Esophagus squamous epithelium (tissue), 5 donors: ENCODE data around the gene E4F1. TPM values are rescaled to one million over a fixed set of nuclear protein-coding genes. Genes with fewer than 3 reads are reported as not detected.

Experiments
- DNase-seq: peaks from one replicate; lab custom pipeline; 2025; lab: John Stamatoyannopoulos, UW
- H3K27ac ChIP-seq, 4 donors: fragments of 200-600 bp; sonication (generic); one replicate each; pipeline ENCODE4 v1.5.1; 2016 to 2019; ENCODE audit warnings: mild to moderate bottlenecking in 1 of 4
- H3K27me3 ChIP-seq, 4 donors: fragments of 200-600 bp; sonication (generic); 1 replicate in 3 of 4; 2 replicates in 1 of 4; pipeline versions ENCODE4 v1.5.1 to v1.6.0; 2017 to 2021; ENCODE audit warnings: antibody characterized with exemption in 1 of 4
- H3K36me3 ChIP-seq, 3 donors: fragments of 200-600 bp; sonication (generic); one replicate each; pipeline ENCODE4 v1.5.1; 2016 to 2019
- H3K4me1 ChIP-seq, 3 donors: fragments of 200-600 bp; sonication (generic); one replicate each; pipeline ENCODE4 v1.5.1; 2017 to 2019
- H3K4me3 ChIP-seq, 4 donors: fragments of 200-600 bp; sonication (generic); 1 replicate in 3 of 4; 2 replicates in 1 of 4; pipeline ENCODE4 v1.5.1; 2016 to 2019; ENCODE audit warnings: mild to moderate bottlenecking in 2 of 4, moderate library complexity in 1 of 4
- H3K9me3 ChIP-seq, 3 donors: fragments of 200-600 bp; sonication (generic); one replicate each; pipeline ENCODE4 v1.5.1; 2016 to 2019
- POLR2A ChIP-seq, 4 donors: fragments of 450-650 bp; IDR thresholded peaks; one replicate each; pipeline ENCODE4 v1.6.1; 2017; ENCODE audit warnings: antibody characterized with exemption in 4 of 4, mild to moderate bottlenecking in 4 of 4, moderate library complexity in 3 of 4
- whole genome bisulfite sequencing, 2 donors: methylation state at CpG; one replicate each; pipeline ENCODE4 v1.1.5; 2018; 5-methylcytosine and 5-hydroxymethylcytosine counted together
- intact Hi-C: fragments of 100-400 bp; cut with DNase I; formaldehyde crosslinking; loops from one replicate; pipeline ENCODE4 v1.15.0; 2022
- total RNA-seq, 4 donors: library from RNA; depleted of rRNA; stranded (reverse); fragments of >200 nt; gene quantifications; one replicate each; pipeline ENCODE4 v1.1.0, GENCODE V29; 2016
- TF ChIP-seq, protein P1 (sequence below), 6 experiments: fragments of 450-650 bp in 4 of 6; fragments of 200-600 bp in 2 of 6; sonication (generic) in 2 of 6; IDR thresholded peaks; one replicate each; pipeline ENCODE4 v1.5.1; 2016 to 2019; ENCODE audit warnings: antibody characterized with exemption in 6 of 6, mild to moderate bottlenecking in 4 of 6, moderate library complexity in 4 of 6
- donor health status: DM: yes; HTN: yes; CAD: no.

E4F1 gene
- total RNA-seq, 4 donors from 2014 or later: 16.8 to 25.6 (median 19.2) TPM

DNA sequence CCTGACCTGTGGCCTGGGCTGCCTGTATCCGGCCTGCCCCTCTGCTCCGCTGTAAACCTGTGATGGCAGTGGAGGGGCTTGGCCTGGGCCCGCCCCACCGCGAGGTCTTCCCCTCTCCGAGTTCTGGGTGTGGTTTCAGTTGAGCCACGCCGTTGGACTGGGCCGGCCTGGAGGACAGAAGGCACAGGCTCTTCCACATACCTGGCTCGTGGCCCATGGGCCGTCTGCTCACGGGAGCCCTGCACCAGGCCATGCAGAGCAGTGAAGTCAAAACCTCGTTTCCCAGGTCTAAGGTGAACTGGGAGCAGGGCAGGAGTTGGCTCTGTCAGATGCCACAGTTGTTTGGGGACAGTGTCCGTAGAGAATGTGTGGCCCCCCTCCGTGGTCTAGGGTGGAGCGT lies 50.1 kb downstream of the E4F1 start:
- intact Hi-C loops: no loop called here
- H3K27ac ChIP-seq: no peak overlapping the region
- no peak for DNase-seq
- no peak overlapping the region for H3K4me3 ChIP-seq
- H3K9me3 ChIP-seq: no peaks in the 10 kb centered on the region
- peaks cover 13 to 22% (median 15%) of the 10 kb centered on the region in 3 donors for H3K4me1 ChIP-seq
- TF ChIP-seq POLR2A (IDR thresholded peaks at IDR 0.05): no peak
- TF ChIP-seq, protein P1, sequence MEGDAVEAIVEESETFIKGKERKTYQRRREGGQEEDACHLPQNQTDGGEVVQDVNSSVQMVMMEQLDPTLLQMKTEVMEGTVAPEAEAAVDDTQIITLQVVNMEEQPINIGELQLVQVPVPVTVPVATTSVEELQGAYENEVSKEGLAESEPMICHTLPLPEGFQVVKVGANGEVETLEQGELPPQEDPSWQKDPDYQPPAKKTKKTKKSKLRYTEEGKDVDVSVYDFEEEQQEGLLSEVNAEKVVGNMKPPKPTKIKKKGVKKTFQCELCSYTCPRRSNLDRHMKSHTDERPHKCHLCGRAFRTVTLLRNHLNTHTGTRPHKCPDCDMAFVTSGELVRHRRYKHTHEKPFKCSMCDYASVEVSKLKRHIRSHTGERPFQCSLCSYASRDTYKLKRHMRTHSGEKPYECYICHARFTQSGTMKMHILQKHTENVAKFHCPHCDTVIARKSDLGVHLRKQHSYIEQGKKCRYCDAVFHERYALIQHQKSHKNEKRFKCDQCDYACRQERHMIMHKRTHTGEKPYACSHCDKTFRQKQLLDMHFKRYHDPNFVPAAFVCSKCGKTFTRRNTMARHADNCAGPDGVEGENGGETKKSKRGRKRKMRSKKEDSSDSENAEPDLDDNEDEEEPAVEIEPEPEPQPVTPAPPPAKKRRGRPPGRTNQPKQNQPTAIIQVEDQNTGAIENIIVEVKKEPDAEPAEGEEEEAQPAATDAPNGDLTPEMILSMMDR (IDR thresholded peaks at IDR 0.05): no peak
- WGBS, 2 donors: no CpG with 5 or more reads among the region's 16 CpGs
- H3K27me3 ChIP-seq: no peaks in the 10 kb centered on the region
- H3K36me3 ChIP-seq: peaks cover 0 to 10% (median 0%) of the 10 kb centered on the region in 3 donors

DNA sequence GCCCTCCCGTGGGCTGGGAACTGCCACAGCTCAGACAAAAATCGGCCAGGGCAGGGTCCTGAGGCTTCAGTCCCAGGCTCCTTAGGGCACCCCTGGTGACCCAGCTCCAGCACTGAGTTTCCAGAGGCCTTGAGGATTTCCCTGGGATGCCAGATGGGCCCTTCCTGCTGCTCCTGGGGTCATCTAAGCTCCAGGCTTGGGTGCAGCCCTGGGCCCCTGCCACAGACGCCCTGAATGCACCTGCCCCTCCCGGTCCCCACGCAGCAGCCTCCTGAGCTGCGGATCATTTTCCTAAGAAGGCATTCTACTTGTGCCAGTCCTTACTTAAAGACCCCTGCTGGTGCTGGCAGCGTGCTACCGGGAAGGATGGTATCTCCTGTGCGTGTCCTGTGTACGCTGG lies 50.5 kb downstream of the E4F1 start:
- DNase-seq: no peak
- intact Hi-C loops: no loop called here
- Histone ChIP-seq H3K27ac (no peak overlapping the region), H3K4me1 (peaks cover 12 to 19% (median 13%) of the 10 kb centered on the region in 3 donors), H3K4me3 (no peak overlapping the region), H3K9me3 (no peaks in the 10 kb centered on the region), H3K27me3 (no peaks in the 10 kb centered on the region), H3K36me3 (peaks cover 0 to 10% (median 0%) of the 10 kb centered on the region in 3 donors)
- no peak for TF ChIP-seq POLR2A (IDR thresholded peaks at IDR 0.05)
- TF ChIP-seq, protein P1 (IDR thresholded peaks at IDR 0.05): no peak
- WGBS, 2 donors: 67 to 98% methylated on average over 8 to 9 of the region's 10 CpGs

DNA sequence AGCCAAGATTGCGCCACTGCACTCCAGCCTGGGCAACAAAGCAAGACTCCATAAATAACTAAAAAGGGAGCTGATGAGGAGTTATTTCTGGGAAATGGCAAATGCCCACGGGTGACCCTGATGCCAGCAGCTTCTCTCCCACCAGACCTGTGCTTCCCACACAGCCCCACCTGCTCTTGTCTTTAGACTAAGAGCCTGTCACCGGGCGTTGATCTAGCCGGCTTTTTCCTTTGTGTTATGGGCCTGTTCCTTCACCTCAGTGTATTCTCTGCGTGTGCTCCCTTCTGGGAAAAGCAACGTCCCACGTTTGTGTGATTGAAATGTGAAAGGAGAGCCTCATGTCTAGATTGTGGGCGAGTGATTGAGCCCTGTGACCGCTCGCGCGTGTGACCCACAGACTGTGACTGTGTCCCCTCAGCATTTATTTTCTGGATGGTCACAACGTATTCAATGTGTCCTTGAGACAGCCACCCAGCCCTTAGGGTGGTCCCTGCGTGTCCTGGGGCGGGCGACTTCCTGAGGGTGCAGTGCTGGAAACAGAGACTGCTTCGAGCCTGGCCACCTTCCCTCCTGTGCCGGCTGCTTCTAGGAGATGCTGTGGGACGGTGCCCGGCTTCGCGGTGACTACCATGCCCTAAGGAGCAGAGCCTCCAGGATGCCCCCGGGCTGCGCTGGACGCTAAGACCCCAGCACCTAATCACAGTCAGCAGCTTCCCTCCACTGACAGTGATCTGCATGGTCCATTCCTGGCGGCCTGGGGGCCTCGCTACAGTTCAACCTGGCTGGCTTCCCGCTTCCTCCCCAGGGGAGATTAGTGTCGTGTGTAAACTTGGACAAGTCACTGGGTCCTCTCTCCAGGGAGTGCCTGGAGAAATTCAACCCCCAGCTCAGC lies 52.3 kb downstream of the E4F1 start:
- Histone ChIP-seq H3K27me3 (no peaks in the 10 kb centered on the region), H3K4me1 (peaks cover 0 to 1% (median 0%) of the 10 kb centered on the region in 3 donors), H3K27ac (no peak overlapping the region), H3K4me3 (no peak overlapping the region), H3K36me3 (peaks cover 0 to 17% (median 0%) of the 10 kb centered on the region in 3 donors), H3K9me3 (no peaks in the 10 kb centered on the region)
- DNase-seq: no peak
- intact Hi-C loops: no loop called here
- WGBS, 2 donors: 64 to 67% methylated on average over 12 to 19 of the region's 30 CpGs
- no peak for TF ChIP-seq POLR2A (IDR thresholded peaks at IDR 0.05)
- TF ChIP-seq, protein P1 (IDR thresholded peaks at IDR 0.05): no peak

DNA sequence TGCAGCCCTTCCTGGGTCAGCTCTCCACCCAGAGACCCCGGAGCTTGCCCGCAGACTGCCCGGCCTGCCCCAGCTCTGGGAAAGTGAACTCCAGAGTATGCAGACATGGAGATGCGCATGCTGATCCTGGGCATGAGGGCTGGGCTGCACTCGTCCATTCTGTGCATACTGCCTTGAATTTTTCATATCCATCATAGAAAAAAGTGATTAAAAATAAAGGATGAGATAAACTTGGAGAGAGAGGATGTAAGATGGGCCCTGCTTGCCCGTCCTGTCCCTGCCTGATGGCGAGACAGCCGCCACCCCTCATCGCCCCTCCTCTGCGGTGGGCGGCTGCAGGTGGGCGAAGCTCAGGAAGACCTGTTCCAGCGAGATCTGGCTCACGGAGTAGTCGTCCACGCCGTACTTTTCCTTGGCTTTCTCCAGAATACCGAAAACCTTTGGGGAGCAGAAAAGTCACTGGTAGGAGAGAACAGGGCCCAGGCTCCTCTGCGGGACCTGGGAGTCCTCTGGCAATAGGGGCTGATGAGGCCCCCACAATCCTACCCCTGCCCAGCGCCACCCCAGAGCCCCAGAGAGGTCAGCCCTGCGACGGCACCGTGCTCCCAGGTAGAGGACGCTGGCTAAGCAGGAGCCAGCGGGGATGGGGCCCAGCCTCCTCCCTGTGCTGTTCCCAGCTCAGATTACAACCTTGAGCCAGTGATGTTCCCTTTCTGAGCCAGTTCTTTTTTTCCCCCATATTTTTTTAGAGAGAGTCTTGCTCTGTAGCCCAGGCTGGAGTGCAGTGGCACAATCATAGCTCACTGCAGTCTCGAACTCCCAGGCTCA lies 53.2 kb downstream of the E4F1 start:
- Histone ChIP-seq H3K27ac (no peak overlapping the region), H3K36me3 (peaks cover 0 to 22% (median 0%) of the 10 kb centered on the region in 3 donors), H3K27me3 (no peaks in the 10 kb centered on the region), H3K4me1 (no peaks in the 10 kb centered on the region), H3K9me3 (no peaks in the 10 kb centered on the region), H3K4me3 (no peak overlapping the region)
- WGBS, 2 donors: 69 to 70% methylated on average over 14 to 23 of the region's 26 CpGs
- intact Hi-C loops: no loop called here
- TF ChIP-seq POLR2A (IDR thresholded peaks at IDR 0.05): no peak
- TF ChIP-seq, protein P1 (IDR thresholded peaks at IDR 0.05): no peak
- DNase-seq: no peak
